ENCODE results near the gene CDHR1. TPM values are rescaled to one million over a fixed set of nuclear protein-coding genes. Genes with fewer than 3 reads are reported as not detected.

Gene CDHR1
- total RNA-seq, 4 donors from 2014 or later = 0.27 TPM; not detected in 3

DNA sequence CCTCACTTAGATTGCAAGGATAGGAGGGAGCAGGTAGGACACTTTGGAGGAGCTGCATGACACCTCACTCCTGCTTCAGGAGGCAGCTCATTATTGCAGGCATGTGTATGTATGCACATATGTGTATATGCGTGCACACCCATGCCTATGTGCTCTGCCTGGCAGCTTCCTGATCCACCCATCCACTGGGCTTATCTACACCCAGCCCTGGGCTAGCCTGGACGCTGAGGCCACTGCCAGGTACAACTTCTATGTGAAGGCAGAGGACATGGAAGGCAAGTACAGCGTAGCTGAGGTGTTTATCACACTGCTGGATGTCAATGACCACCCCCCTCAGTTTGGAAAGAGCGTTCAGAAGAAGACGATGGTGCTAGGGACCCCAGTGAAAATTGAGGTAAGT lies 17.7 kb downstream of the CDHR1 start:
- in situ Hi-C loops (cut with MboI; ENCODE audit: low sequenced_read_pairs in 4 of 4) = no loop called here
- ATAC-seq (no peak), DNase-seq (no peak)
- no peak overlapping the region for H3K27ac ChIP-seq
- TF ChIP-seq POLR2A (IDR thresholded peaks at IDR 0.05) = no peak
- TF ChIP-seq, protein P1, sequence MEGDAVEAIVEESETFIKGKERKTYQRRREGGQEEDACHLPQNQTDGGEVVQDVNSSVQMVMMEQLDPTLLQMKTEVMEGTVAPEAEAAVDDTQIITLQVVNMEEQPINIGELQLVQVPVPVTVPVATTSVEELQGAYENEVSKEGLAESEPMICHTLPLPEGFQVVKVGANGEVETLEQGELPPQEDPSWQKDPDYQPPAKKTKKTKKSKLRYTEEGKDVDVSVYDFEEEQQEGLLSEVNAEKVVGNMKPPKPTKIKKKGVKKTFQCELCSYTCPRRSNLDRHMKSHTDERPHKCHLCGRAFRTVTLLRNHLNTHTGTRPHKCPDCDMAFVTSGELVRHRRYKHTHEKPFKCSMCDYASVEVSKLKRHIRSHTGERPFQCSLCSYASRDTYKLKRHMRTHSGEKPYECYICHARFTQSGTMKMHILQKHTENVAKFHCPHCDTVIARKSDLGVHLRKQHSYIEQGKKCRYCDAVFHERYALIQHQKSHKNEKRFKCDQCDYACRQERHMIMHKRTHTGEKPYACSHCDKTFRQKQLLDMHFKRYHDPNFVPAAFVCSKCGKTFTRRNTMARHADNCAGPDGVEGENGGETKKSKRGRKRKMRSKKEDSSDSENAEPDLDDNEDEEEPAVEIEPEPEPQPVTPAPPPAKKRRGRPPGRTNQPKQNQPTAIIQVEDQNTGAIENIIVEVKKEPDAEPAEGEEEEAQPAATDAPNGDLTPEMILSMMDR (IDR thresholded peaks at IDR 0.05 in 4 of 5, conservative IDR thresholded peaks at IDR 0.05 in 1 of 5) = no peak
- intact Hi-C loops (cut with DNase I; ENCODE audit: low total_unique reads) = no loop called here
- no peaks in the 10 kb centered on the region for H3K36me3 ChIP-seq
- H3K9me3 ChIP-seq = no peaks in the 10 kb centered on the region
- no peaks in the 10 kb centered on the region for H3K4me1 ChIP-seq
- no peak overlapping the region for H3K4me3 ChIP-seq
- no peaks in the 10 kb centered on the region for H3K27me3 ChIP-seq

DNA sequence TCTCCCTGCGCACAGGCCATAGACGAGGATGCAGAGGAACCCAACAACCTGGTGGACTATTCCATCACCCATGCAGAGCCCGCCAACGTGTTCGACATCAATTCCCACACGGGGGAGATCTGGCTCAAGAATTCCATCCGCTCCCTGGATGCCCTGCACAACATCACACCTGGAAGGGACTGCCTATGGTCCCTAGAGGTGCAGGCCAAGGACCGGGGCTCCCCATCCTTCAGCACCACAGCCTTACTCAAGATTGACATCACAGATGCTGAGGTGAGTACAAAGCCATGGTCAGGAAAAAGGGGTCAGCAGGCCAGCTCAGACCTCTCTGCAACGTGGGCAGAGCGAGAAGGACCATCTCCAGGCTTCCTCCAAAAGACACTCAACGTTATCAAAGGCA lies 18.7 kb downstream of the CDHR1 start:
- Histone ChIP-seq H3K27me3 (no peaks in the 10 kb centered on the region), H3K9me3 (no peaks in the 10 kb centered on the region), H3K36me3 (no peaks in the 10 kb centered on the region), H3K27ac (no peak overlapping the region), H3K4me1 (no peaks in the 10 kb centered on the region), H3K4me3 (no peak overlapping the region)
- intact Hi-C loops (cut with DNase I; ENCODE audit: low total_unique reads) = no loop called here
- no peak for TF ChIP-seq POLR2A (IDR thresholded peaks at IDR 0.05)
- TF ChIP-seq, protein P1 (IDR thresholded peaks at IDR 0.05 in 4 of 5, conservative IDR thresholded peaks at IDR 0.05 in 1 of 5) = no peak
- in situ Hi-C loops (cut with MboI; ENCODE audit: low sequenced_read_pairs in 4 of 4) = no loop called here
- DNase-seq (no peak), ATAC-seq (no peak)

DNA sequence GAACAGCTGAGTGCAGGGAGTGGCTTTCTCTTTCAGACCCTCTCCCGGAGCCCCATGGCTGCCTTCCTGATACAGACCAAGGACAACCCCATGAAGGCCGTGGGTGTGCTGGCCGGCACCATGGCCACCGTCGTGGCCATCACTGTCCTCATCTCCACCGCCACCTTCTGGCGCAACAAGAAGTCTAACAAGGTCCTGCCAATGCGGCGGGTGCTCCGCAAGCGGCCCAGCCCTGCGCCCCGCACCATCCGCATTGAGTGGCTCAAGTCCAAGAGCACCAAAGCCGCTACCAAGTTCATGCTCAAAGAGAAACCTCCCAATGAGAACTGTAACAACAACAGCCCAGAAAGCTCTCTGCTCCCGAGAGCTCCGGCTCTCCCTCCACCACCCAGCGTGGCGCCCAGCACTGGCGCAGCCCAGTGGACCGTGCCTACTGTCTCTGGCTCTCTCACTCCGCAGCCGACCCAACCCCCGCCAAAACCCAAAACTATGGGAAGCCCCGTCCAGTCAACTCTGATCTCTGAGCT lies 19.8 kb downstream of the CDHR1 start:
- Histone ChIP-seq H3K27ac (no peak overlapping the region), H3K4me1 (no peaks in the 10 kb centered on the region), H3K27me3 (no peaks in the 10 kb centered on the region), H3K9me3 (no peaks in the 10 kb centered on the region), H3K4me3 (no peak overlapping the region), H3K36me3 (no peaks in the 10 kb centered on the region)
- intact Hi-C loops (cut with DNase I; ENCODE audit: low total_unique reads) (no loop called here), in situ Hi-C loops (cut with MboI; ENCODE audit: low sequenced_read_pairs in 4 of 4) (no loop called here)
- DNase-seq (no peak), ATAC-seq (no peak)
- TF ChIP-seq POLR2A (IDR thresholded peaks at IDR 0.05) = no peak
- TF ChIP-seq, protein P1 (IDR thresholded peaks at IDR 0.05 in 4 of 5, conservative IDR thresholded peaks at IDR 0.05 in 1 of 5) = no peak

DNA sequence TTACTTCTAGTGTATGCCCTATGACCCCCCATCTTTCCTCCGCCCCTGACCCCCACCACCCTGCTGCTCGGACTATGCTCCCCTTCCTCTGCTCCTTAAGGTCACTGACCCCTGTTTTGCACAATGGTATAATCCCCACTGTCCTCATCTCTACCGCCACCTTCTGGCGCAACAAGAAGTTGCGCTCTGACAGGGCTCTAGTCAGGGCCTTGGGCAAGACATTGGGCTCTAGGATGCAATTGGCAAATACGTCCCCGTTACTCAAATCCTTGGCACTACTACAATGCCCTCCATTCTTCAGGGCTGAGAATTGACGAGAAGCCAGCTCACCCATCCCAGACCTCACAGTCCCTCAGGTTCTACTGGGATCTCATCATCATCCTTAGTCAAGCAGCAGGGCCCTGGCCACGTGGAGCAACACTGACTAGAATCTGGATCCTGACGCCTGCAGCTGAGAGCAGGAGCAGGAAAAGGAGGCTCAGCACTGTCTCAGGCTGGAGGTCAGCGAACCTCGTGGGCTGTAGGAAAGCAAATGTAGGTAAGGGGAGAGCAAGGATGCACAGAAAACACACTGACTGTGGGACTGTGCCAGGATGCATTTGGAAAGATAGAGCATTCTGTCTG lies 20.4 kb downstream of the CDHR1 start:
- TF ChIP-seq, protein P1 (IDR thresholded peaks at IDR 0.05 in 4 of 5, conservative IDR thresholded peaks at IDR 0.05 in 1 of 5) = no peak
- no peak for TF ChIP-seq POLR2A (IDR thresholded peaks at IDR 0.05)
- in situ Hi-C loops (cut with MboI; ENCODE audit: low sequenced_read_pairs in 4 of 4) (no loop called here), intact Hi-C loops (cut with DNase I; ENCODE audit: low total_unique reads) (no loop called here)
- ATAC-seq = no peak
- H3K27me3 ChIP-seq = no peaks in the 10 kb centered on the region
- no peaks in the 10 kb centered on the region for H3K9me3 ChIP-seq
- no peak for DNase-seq
- H3K36me3 ChIP-seq = no peaks in the 10 kb centered on the region
- no peak overlapping the region for H3K27ac ChIP-seq
- H3K4me1 ChIP-seq = no peaks in the 10 kb centered on the region
- H3K4me3 ChIP-seq = no peak overlapping the region

DNA sequence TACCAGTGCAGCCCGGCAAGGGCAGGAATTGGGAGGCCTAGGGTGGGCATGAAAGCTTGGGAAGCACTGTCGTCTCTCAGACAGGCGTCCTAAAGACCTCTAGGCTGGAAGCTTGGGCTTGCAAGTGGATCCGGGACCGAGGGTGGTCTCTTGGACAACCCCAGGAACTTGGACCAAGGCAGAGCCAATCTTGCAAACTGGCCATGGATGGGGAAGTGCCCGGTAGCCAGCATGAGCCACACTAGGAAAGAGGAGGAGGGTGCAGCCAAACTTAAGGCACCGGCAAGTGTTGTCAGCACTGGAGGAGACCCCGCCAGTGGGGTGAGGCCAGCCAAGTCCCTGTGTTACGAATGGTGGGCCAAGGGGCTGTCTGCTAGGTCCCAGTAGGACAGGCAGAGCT lies 22.5 kb downstream of the CDHR1 start:
- ATAC-seq = no peak
- TF ChIP-seq, protein P1 (IDR thresholded peaks at IDR 0.05 in 4 of 5, conservative IDR thresholded peaks at IDR 0.05 in 1 of 5) = no peak
- no peak for TF ChIP-seq POLR2A (IDR thresholded peaks at IDR 0.05)
- Histone ChIP-seq H3K36me3 (no peaks in the 10 kb centered on the region), H3K9me3 (no peaks in the 10 kb centered on the region), H3K4me1 (no peaks in the 10 kb centered on the region), H3K4me3 (no peak overlapping the region), H3K27ac (no peak overlapping the region), H3K27me3 (no peaks in the 10 kb centered on the region)
- intact Hi-C loops (cut with DNase I; ENCODE audit: low total_unique reads) = no loop called here
- no peak for DNase-seq
- in situ Hi-C loops (cut with MboI; ENCODE audit: low sequenced_read_pairs in 4 of 4) = no loop called here

All from gastrocnemius medialis (tissue), 4 donors.